ENCODE measurements around the gene CDC25C.

The CDC25C gene

GRCh38 chr5:138243794-138244193 lies 87.8 kb downstream of the CDC25C start:
- Histone ChIP-seq H3K27me3 (peaks cover 0 to 13% (median 9%) of the 10 kb centered on the region in 11 experiments; a peak in 10 of 22 replicates), H3K9me3 (replicated peaks in 1 of 11) (peaks cover 0 to 7% (median 0%) of the 10 kb centered on the region in 11 experiments; a peak in 3 of 22 replicates), H3K9ac (no peak overlapping the region), H3K27ac (no peak overlapping the region), H3K4me3 (no peak overlapping the region), H4K20me1 (no peaks in the 10 kb centered on the region), H3K4me2 (no peak overlapping the region; a peak in 1 of 22 replicates), H3K4me1 (peaks cover 11 to 21% (median 13%) of the 10 kb centered on the region in 10 experiments), H3K36me3 (no peaks in the 10 kb centered on the region)
- TF ChIP-seq Cebpa-rat (IDR thresholded peaks at IDR 0.05): no peak

- Histone ChIP-seq H3K9ac (no peak overlapping the region), H3K4me2 (no peak overlapping the region; a peak in 1 of 22 replicates)
- TF ChIP-seq Cebpa-rat (IDR thresholded peaks at IDR 0.05): no peak
Observed at GRCh38 chr5:138241688-138242571, 89.7 kb downstream of the CDC25C start.

GRCh38 chr5:138240650-138241385 lies 90.8 kb downstream of the CDC25C start:
- peak overlapping the region in 2 of 11 experiments; percentile 28 to 30; a peak in 1 of 22 replicates for H3K27ac ChIP-seq
- no peaks in the 10 kb centered on the region for H4K20me1 ChIP-seq
- H3K9ac ChIP-seq: no peak overlapping the region
- H3K4me2 ChIP-seq: peak overlapping the region; percentile 42 to 77 (median 54)
- H3K4me1 ChIP-seq: peaks cover 11 to 21% (median 13%) of the 10 kb centered on the region in 10 experiments
- no peaks in the 10 kb centered on the region for H3K36me3 ChIP-seq
- peaks cover 0 to 7% (median 0%) of the 10 kb centered on the region in 11 experiments; a peak in 3 of 22 replicates for H3K9me3 ChIP-seq (replicated peaks in 1 of 11)
- no peak for TF ChIP-seq Cebpa-rat (IDR thresholded peaks at IDR 0.05)
- H3K4me3 ChIP-seq: no peak overlapping the region
- peaks cover 0 to 13% (median 9%) of the 10 kb centered on the region in 11 experiments; a peak in 10 of 22 replicates for H3K27me3 ChIP-seq

More at GRCh38 chr5:138241688-138242571, 89.7 kb downstream of the CDC25C start:
- Histone ChIP-seq H3K27me3 (peaks cover 0 to 13% (median 9%) of the 10 kb centered on the region in 11 experiments; a peak in 10 of 22 replicates), H4K20me1 (no peaks in the 10 kb centered on the region), H3K4me3 (no peak overlapping the region), H3K27ac (no peak overlapping the region), H3K36me3 (no peaks in the 10 kb centered on the region), H3K9me3 (replicated peaks in 1 of 11) (peaks cover 0 to 7% (median 0%) of the 10 kb centered on the region in 11 experiments; a peak in 3 of 22 replicates), H3K4me1 (peaks cover 11 to 21% (median 13%) of the 10 kb centered on the region in 10 experiments)

GRCh38 chr5:138238034-138238433 lies 93.6 kb downstream of the CDC25C start:
- Histone ChIP-seq H3K27me3 (peaks cover 0 to 13% (median 9%) of the 10 kb centered on the region in 11 experiments; a peak in 10 of 22 replicates), H3K4me1 (peaks cover 11 to 21% (median 13%) of the 10 kb centered on the region in 10 experiments), H4K20me1 (no peaks in the 10 kb centered on the region), H3K4me2 (no peak overlapping the region), H3K4me3 (no peak overlapping the region), H3K9me3 (replicated peaks in 1 of 11) (peaks cover 0 to 7% (median 0%) of the 10 kb centered on the region in 11 experiments; a peak in 3 of 22 replicates), H3K36me3 (no peaks in the 10 kb centered on the region), H3K9ac (no peak overlapping the region), H3K27ac (no peak overlapping the region)
- TF ChIP-seq Cebpa-rat (IDR thresholded peaks at IDR 0.05): no peak

All from BLaER1 treated with 17β-estradiol and CSF1 and Interleukin-3, amounts not matched to agents 10 nM and 100 nM (cell line).